Measurements from ENCODE around the gene PDZRN4.
"Not testable (repeated sequence)": the region's sequence is repeated elsewhere in the genome, so short reads cannot be mapped to it uniquely, and the experiment has no call there.

PDZRN4 gene

GRCh38 chr12:41310367-41310766 is 122.2 kb downstream of the PDZRN4 start:
- no peaks in the 10 kb centered on the region for H3K27me3 Mint-ChIP-seq (ENCODE audit: low read depth, poor library complexity)
- no peaks in the 10 kb centered on the region for H3K4me1 Mint-ChIP-seq
- no peaks in the 10 kb centered on the region for H3K36me3 Mint-ChIP-seq (ENCODE audit: low read depth)
- TF ChIP-seq, protein P1, sequence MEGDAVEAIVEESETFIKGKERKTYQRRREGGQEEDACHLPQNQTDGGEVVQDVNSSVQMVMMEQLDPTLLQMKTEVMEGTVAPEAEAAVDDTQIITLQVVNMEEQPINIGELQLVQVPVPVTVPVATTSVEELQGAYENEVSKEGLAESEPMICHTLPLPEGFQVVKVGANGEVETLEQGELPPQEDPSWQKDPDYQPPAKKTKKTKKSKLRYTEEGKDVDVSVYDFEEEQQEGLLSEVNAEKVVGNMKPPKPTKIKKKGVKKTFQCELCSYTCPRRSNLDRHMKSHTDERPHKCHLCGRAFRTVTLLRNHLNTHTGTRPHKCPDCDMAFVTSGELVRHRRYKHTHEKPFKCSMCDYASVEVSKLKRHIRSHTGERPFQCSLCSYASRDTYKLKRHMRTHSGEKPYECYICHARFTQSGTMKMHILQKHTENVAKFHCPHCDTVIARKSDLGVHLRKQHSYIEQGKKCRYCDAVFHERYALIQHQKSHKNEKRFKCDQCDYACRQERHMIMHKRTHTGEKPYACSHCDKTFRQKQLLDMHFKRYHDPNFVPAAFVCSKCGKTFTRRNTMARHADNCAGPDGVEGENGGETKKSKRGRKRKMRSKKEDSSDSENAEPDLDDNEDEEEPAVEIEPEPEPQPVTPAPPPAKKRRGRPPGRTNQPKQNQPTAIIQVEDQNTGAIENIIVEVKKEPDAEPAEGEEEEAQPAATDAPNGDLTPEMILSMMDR (IDR thresholded peaks at IDR 0.05) = no peak
- no peaks in the 10 kb centered on the region for H3K9me3 Mint-ChIP-seq
- no peak overlapping the region for H3K4me3 Mint-ChIP-seq
- H3K27ac Mint-ChIP-seq = no peak overlapping the region
- no peak for DNase-seq

DNA sequence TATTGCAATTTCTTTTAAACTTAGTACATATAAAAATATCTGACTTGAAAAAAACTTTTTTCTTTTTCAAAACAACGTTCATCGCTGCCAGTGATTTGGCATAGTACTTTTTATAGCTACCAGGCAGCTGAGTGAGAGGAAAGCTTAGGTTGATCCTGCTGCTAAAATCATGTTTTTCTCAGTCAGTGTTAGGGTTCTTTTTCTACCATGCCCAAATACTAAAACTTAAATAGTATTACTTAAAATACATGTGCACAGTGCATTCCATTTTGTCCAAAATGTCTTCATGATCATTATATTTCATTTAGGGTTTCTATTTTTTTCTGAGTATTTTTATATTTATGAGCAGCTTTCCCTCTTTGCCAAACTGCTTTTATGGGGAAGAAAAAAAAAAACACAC is 123.8 kb downstream of the PDZRN4 start:
- no peak overlapping the region for H3K4me3 Mint-ChIP-seq
- H3K9me3 Mint-ChIP-seq = no peaks in the 10 kb centered on the region
- H3K27me3 Mint-ChIP-seq (ENCODE audit: low read depth, poor library complexity) = no peaks in the 10 kb centered on the region
- TF ChIP-seq, protein P1 (IDR thresholded peaks at IDR 0.05) = no peak
- no peak overlapping the region for H3K27ac Mint-ChIP-seq
- no peak for DNase-seq
- H3K36me3 Mint-ChIP-seq (ENCODE audit: low read depth) = no peaks in the 10 kb centered on the region
- peaks cover 5% of the 10 kb centered on the region for H3K4me1 Mint-ChIP-seq

- H3K27ac Mint-ChIP-seq; DNase-seq; H3K9me3 Mint-ChIP-seq; H3K4me1 Mint-ChIP-seq; H3K27me3 Mint-ChIP-seq (ENCODE audit: low read depth, poor library complexity); H3K4me3 Mint-ChIP-seq; H3K36me3 Mint-ChIP-seq (ENCODE audit: low read depth): not testable (repeated sequence)
Observed at GRCh38 chr12:41312451-41312850, 124.3 kb downstream of the PDZRN4 start.

DNA sequence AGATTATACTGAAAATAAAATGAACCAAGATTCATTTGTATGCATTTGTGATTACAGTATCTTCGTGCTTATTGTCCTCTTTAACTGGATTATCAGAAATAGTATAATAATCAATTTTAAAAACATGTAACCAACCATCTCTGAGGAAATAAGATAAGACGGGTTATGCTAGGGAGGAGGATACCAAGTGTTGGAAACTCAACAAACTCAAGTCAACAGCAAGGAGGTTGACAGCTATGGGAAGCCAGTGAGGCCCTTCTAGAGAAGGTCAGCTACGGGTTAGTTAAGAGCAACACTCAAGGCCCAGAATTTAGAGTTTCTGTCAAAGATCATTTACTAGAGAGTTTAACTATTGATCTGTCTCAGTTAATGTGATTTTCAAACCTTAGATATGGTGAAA is 137.2 kb downstream of the PDZRN4 start:
- Mint-ChIP-seq H3K27me3 (ENCODE audit: low read depth, poor library complexity) (peaks cover 7% of the 10 kb centered on the region), H3K4me1 (peaks cover 10% of the 10 kb centered on the region), H3K9me3 (no peaks in the 10 kb centered on the region), H3K36me3 (ENCODE audit: low read depth) (no peaks in the 10 kb centered on the region), H3K4me3 (no peak overlapping the region), H3K27ac (no peak overlapping the region)
- TF ChIP-seq, protein P1 (IDR thresholded peaks at IDR 0.05) = no peak
- DNase-seq = no peak

GRCh38 chr12:41327096-41327895 is 139.2 kb downstream of the PDZRN4 start:
- H3K36me3 Mint-ChIP-seq (ENCODE audit: low read depth) = no peaks in the 10 kb centered on the region
- peak overlapping the region; percentile 47 for H3K27ac Mint-ChIP-seq

GRCh38 chr12:41333974-41334373 is 145.9 kb downstream of the PDZRN4 start:
- Mint-ChIP-seq H3K4me3 (no peak overlapping the region), H3K27me3 (ENCODE audit: low read depth, poor library complexity) (no peaks in the 10 kb centered on the region), H3K27ac (no peak overlapping the region), H3K36me3 (ENCODE audit: low read depth) (no peaks in the 10 kb centered on the region), H3K4me1 (no peaks in the 10 kb centered on the region), H3K9me3 (peaks cover 4% of the 10 kb centered on the region)
- no peak for DNase-seq
- TF ChIP-seq, protein P1 (IDR thresholded peaks at IDR 0.05) = no peak

More at GRCh38 chr12:41327096-41327895, 139.2 kb downstream of the PDZRN4 start:
- Mint-ChIP-seq H3K4me3 (no peak overlapping the region), H3K9me3 (no peaks in the 10 kb centered on the region), H3K27me3 (ENCODE audit: low read depth, poor library complexity) (peaks cover 7% of the 10 kb centered on the region), H3K4me1 (peaks cover 10% of the 10 kb centered on the region)
- TF ChIP-seq, protein P1 (IDR thresholded peaks at IDR 0.05) = no peak
- DNase-seq = no peak
